RKO (cell line): ENCODE measurements around the gene FNIP1.
"Not testable (repeated sequence)": the region's sequence is repeated elsewhere in the genome, so short reads cannot be mapped to it uniquely, and the experiment has no call there.

ENCODE experiments used
- DNase-seq: peaks from one replicate; pipeline ENCODE4 v3.0.0-alpha.2; 2016; ENCODE audit warnings: low spot score

FNIP1 gene

GRCh38 chr5:131749723-131750470 lies 46.9 kb downstream of the FNIP1 start:
- no peak for DNase-seq

- peak; percentile 56 for DNase-seq
Measured at GRCh38 chr5:131749138-131749537, 47.7 kb downstream of the FNIP1 start.

- no peak for DNase-seq
Measured at GRCh38 chr5:131747180-131748105, 49.4 kb downstream of the FNIP1 start.

GRCh38 chr5:131746423-131746822 lies 50.4 kb downstream of the FNIP1 start:
- no peak for DNase-seq

- no peak for DNase-seq
Measured at GRCh38 chr5:131745703-131746102, 51.1 kb downstream of the FNIP1 start.

- no peak for DNase-seq
Measured at GRCh38 chr5:131745155-131745554, 51.7 kb downstream of the FNIP1 start.

GRCh38 chr5:131740477-131740876 lies 56.3 kb downstream of the FNIP1 start:
- no peak for DNase-seq

GRCh38 chr5:131735393-131735792 lies 61.4 kb downstream of the FNIP1 start:
- DNase-seq = no peak

GRCh38 chr5:131734939-131735338 lies 61.9 kb downstream of the FNIP1 start:
- DNase-seq = not testable (repeated sequence)

GRCh38 chr5:131729292-131729691 lies 67.5 kb downstream of the FNIP1 start:
- not testable (repeated sequence) for DNase-seq

- DNase-seq = not testable (repeated sequence)
Measured at GRCh38 chr5:131724089-131724488, 72.7 kb downstream of the FNIP1 start.

- DNase-seq = no peak
Measured at GRCh38 chr5:131720714-131721113, 76.1 kb downstream of the FNIP1 start.

- no peak for DNase-seq
Measured at GRCh38 chr5:131719564-131719963, 77.3 kb downstream of the FNIP1 start.

GRCh38 chr5:131718487-131719014 lies 78.3 kb downstream of the FNIP1 start:
- DNase-seq = no peak

GRCh38 chr5:131717164-131717563 lies 79.7 kb downstream of the FNIP1 start:
- not testable (repeated sequence) for DNase-seq

GRCh38 chr5:131716650-131717049 lies 80.2 kb downstream of the FNIP1 start:
- DNase-seq = no peak

GRCh38 chr5:131710391-131710790 lies 86.4 kb downstream of the FNIP1 start:
- DNase-seq = no peak

GRCh38 chr5:131709043-131709442 lies 87.8 kb downstream of the FNIP1 start:
- no peak for DNase-seq

- DNase-seq = no peak
Measured at GRCh38 chr5:131706281-131706680, 90.5 kb downstream of the FNIP1 start.

- DNase-seq = no peak
Measured at GRCh38 chr5:131694926-131695325, 101.9 kb downstream of the FNIP1 start.

- DNase-seq = no peak
Measured at GRCh38 chr5:131693894-131694293, 102.9 kb downstream of the FNIP1 start.

GRCh38 chr5:131685516-131686171 lies 111.2 kb downstream of the FNIP1 start:
- DNase-seq = no peak
